Measurements from ENCODE around the gene ANTXR1.

GRCh38 chr2:69296421-69296820 is 283.4 kb downstream of the ANTXR1 start:
- TF ChIP-seq CTCF (conservative IDR thresholded peaks at IDR 0.05 in 1 of 2, IDR thresholded peaks at IDR 0.05 in 1 of 2; ENCODE audit: low read depth in 1 of 2, low read length in 2 of 2) (no peak), EZH2 (IDR thresholded peaks at IDR 0.05; ENCODE audit: low read length, missing control alignments) (no peak)
